ENCODE measurements around the gene SHOC2. TPM values are rescaled to one million over a fixed set of nuclear protein-coding genes. Genes with fewer than 3 reads are reported as not detected.

SHOC2 gene
- total RNA-seq, 1 experiment from 2014 or later: 23.7 TPM

DNA sequence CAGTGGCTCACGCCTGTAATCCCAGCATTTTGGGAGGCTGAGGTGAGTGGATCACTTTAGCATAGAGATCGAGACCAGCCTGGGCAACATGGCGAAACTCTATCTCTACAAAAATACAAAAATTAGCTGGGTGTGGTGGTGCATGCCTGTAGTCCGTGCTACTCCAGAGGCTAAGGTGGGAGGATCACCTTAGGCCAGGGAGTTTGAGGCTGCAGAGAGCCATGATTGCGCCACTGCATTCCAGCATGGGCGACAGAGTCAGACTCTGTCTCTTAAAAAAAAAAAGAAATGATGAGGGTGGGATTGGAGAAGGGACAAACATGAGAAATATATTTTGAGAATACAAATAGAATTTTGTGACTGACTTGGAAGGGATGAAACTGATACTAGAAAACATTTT lies 76.9 kb downstream of the SHOC2 start:
- no peaks in the 10 kb centered on the region for H3K27me3 Mint-ChIP-seq (ENCODE audit: low read depth)
- Histone ChIP-seq H3T11ph (ENCODE audit: low read length) (no peak overlapping the region), H3K4me2 (ENCODE audit: insufficient read depth, insufficient read length, low read length) (no peak overlapping the region), H3K27me3 (ENCODE audit: insufficient read depth, low read length) (no peaks in the 10 kb centered on the region; the same call in 1 of the 2 replicates), H2AK5ac (ENCODE audit: insufficient read length, low read length) (no peak overlapping the region), H2BK120ac (ENCODE audit: low read depth, low read length, poor library complexity, severe bottlenecking) (no peak overlapping the region), H2AFZ (ENCODE audit: low read length) (no peak overlapping the region), H4K5ac (ENCODE audit: insufficient read length, low read depth, low read length) (no peak overlapping the region), H3K4me1 (ENCODE audit: insufficient read depth, low read length) (no peaks in the 10 kb centered on the region), H2BK5ac (ENCODE audit: insufficient read length, low read length) (no peak overlapping the region), H2BK15ac (ENCODE audit: low read depth, low read length) (no peak overlapping the region), H3K9ac (ENCODE audit: extremely low read depth, insufficient read length, low read length) (no peak overlapping the region), H4K8ac (replicated peaks; ENCODE audit: insufficient read length, low read depth, low read length) (no peak overlapping the region), H3K27ac (ENCODE audit: insufficient read length, low read depth, low read length) (no peak overlapping the region), H3K18ac (ENCODE audit: insufficient read length, low read depth, low read length) (no peak overlapping the region), H3K14ac (ENCODE audit: insufficient read depth, low read length) (no peak overlapping the region), H3K23me2 (ENCODE audit: insufficient read length, low read depth, low read length, poor library complexity, severe bottlenecking) (no peaks in the 10 kb centered on the region), H3K79me2 (ENCODE audit: insufficient read depth, low read length) (no peaks in the 10 kb centered on the region), H3K56ac (ENCODE audit: insufficient read length, low read depth, low read length) (no peak overlapping the region), H3K9me3 (ENCODE audit: control insufficient read depth, low read depth, low read length) (no peaks in the 10 kb centered on the region), H2BK20ac (ENCODE audit: low read depth, low read length, poor library complexity, severe bottlenecking) (no peak overlapping the region), H2BK12ac (ENCODE audit: insufficient read length, low read depth, low read length) (no peak overlapping the region), H3K4ac (ENCODE audit: low read depth, low read length) (no peak overlapping the region), H4K20me1 (ENCODE audit: control insufficient read depth, insufficient read depth, insufficient read length) (no peaks in the 10 kb centered on the region), H3K79me1 (ENCODE audit: insufficient read depth, low read depth, low read length, poor library complexity, severe bottlenecking) (no peaks in the 10 kb centered on the region), H3K23ac (ENCODE audit: insufficient read length, low read depth, low read length) (no peak overlapping the region), H4K91ac (ENCODE audit: insufficient read length, low read depth, low read length) (no peak overlapping the region)
- WGBS (ENCODE audit: extremely low coverage, insufficient read length, low lambda C conversion rate): no CpG with 5 or more reads among the region's 6 CpGs
- TF ChIP-seq, protein P1, sequence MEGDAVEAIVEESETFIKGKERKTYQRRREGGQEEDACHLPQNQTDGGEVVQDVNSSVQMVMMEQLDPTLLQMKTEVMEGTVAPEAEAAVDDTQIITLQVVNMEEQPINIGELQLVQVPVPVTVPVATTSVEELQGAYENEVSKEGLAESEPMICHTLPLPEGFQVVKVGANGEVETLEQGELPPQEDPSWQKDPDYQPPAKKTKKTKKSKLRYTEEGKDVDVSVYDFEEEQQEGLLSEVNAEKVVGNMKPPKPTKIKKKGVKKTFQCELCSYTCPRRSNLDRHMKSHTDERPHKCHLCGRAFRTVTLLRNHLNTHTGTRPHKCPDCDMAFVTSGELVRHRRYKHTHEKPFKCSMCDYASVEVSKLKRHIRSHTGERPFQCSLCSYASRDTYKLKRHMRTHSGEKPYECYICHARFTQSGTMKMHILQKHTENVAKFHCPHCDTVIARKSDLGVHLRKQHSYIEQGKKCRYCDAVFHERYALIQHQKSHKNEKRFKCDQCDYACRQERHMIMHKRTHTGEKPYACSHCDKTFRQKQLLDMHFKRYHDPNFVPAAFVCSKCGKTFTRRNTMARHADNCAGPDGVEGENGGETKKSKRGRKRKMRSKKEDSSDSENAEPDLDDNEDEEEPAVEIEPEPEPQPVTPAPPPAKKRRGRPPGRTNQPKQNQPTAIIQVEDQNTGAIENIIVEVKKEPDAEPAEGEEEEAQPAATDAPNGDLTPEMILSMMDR (conservative IDR thresholded peaks at IDR 0.05): no peak
- no peaks in the 10 kb centered on the region for H3K9me3 Mint-ChIP-seq
- H3K4me1 Mint-ChIP-seq: no peaks in the 10 kb centered on the region
- H3K36me3 Mint-ChIP-seq (ENCODE audit: insufficient read depth in 1 of 3, low read depth in 3 of 3): peaks cover 0 to 5% (median 2%) of the 10 kb centered on the region in 3 experiments; a peak in 2 of 7 replicates
- H3K27ac Mint-ChIP-seq: no peak overlapping the region
- H3K4me3 Mint-ChIP-seq: no peak overlapping the region
- DNase-seq: no peak
